ENCODE data around the gene TBL3. TPM values are rescaled to one million over a fixed set of nuclear protein-coding genes. Genes with fewer than 3 reads are reported as not detected.

Gene TBL3
- total and polyA plus RNA-seq, 9 of the 15 experiments (the other 6 are each of a cell fraction or from before 2014, with no cell fraction given), result 0.97 to 117 (median 24.5) TPM

DNA sequence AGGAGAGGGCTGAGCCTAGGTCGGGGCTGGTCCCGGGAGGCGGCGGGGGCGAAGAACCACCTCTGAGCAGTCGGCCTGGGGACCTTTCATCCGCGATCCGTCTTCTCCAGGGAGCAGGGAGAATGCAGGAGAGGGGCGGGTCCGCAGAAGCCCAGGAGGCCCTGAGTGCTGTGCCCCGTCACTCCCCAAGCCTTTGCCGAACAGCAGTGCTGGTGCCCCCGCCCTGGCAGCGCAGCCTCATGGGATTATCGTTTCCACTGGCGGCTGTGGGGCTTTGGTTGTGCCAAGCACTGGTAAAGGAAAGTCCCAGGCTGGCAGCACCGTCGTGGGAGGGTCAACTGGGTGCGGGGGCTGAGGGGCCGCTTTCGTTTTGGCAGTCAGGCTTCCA is 631 bp downstream of the TBL3 start:
- no peak for FAIRE-seq
- no peak for TF ChIP-seq CSDE1 (IDR thresholded peaks at IDR 0.05)
- TF ChIP-seq MBD2 (IDR thresholded peaks at IDR 0.05; ENCODE audit: borderline replicate concordance, low read depth), result no peak
- TF ChIP-seq SIN3A (IDR thresholded peaks at IDR 0.05; ENCODE audit: borderline replicate concordance in 2 of 2, control insufficient read depth in 1 of 2, low read depth in 2 of 2, low read length in 2 of 2), result 0 out of 4 replicates have a peak, but pooled peaks of 1 of the 2 experiments have one; percentile 69
- TF ChIP-seq, protein P1, sequence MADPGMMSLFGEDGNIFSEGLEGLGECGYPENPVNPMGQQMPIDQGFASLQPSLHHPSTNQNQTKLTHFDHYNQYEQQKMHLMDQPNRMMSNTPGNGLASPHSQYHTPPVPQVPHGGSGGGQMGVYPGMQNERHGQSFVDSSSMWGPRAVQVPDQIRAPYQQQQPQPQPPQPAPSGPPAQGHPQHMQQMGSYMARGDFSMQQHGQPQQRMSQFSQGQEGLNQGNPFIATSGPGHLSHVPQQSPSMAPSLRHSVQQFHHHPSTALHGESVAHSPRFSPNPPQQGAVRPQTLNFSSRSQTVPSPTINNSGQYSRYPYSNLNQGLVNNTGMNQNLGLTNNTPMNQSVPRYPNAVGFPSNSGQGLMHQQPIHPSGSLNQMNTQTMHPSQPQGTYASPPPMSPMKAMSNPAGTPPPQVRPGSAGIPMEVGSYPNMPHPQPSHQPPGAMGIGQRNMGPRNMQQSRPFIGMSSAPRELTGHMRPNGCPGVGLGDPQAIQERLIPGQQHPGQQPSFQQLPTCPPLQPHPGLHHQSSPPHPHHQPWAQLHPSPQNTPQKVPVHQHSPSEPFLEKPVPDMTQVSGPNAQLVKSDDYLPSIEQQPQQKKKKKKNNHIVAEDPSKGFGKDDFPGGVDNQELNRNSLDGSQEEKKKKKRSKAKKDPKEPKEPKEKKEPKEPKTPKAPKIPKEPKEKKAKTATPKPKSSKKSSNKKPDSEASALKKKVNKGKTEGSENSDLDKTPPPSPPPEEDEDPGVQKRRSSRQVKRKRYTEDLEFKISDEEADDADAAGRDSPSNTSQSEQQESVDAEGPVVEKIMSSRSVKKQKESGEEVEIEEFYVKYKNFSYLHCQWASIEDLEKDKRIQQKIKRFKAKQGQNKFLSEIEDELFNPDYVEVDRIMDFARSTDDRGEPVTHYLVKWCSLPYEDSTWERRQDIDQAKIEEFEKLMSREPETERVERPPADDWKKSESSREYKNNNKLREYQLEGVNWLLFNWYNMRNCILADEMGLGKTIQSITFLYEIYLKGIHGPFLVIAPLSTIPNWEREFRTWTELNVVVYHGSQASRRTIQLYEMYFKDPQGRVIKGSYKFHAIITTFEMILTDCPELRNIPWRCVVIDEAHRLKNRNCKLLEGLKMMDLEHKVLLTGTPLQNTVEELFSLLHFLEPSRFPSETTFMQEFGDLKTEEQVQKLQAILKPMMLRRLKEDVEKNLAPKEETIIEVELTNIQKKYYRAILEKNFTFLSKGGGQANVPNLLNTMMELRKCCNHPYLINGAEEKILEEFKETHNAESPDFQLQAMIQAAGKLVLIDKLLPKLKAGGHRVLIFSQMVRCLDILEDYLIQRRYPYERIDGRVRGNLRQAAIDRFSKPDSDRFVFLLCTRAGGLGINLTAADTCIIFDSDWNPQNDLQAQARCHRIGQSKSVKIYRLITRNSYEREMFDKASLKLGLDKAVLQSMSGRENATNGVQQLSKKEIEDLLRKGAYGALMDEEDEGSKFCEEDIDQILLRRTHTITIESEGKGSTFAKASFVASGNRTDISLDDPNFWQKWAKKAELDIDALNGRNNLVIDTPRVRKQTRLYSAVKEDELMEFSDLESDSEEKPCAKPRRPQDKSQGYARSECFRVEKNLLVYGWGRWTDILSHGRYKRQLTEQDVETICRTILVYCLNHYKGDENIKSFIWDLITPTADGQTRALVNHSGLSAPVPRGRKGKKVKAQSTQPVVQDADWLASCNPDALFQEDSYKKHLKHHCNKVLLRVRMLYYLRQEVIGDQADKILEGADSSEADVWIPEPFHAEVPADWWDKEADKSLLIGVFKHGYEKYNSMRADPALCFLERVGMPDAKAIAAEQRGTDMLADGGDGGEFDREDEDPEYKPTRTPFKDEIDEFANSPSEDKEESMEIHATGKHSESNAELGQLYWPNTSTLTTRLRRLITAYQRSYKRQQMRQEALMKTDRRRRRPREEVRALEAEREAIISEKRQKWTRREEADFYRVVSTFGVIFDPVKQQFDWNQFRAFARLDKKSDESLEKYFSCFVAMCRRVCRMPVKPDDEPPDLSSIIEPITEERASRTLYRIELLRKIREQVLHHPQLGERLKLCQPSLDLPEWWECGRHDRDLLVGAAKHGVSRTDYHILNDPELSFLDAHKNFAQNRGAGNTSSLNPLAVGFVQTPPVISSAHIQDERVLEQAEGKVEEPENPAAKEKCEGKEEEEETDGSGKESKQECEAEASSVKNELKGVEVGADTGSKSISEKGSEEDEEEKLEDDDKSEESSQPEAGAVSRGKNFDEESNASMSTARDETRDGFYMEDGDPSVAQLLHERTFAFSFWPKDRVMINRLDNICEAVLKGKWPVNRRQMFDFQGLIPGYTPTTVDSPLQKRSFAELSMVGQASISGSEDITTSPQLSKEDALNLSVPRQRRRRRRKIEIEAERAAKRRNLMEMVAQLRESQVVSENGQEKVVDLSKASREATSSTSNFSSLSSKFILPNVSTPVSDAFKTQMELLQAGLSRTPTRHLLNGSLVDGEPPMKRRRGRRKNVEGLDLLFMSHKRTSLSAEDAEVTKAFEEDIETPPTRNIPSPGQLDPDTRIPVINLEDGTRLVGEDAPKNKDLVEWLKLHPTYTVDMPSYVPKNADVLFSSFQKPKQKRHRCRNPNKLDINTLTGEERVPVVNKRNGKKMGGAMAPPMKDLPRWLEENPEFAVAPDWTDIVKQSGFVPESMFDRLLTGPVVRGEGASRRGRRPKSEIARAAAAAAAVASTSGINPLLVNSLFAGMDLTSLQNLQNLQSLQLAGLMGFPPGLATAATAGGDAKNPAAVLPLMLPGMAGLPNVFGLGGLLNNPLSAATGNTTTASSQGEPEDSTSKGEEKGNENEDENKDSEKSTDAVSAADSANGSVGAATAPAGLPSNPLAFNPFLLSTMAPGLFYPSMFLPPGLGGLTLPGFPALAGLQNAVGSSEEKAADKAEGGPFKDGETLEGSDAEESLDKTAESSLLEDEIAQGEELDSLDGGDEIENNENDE (IDR thresholded peaks at IDR 0.05; ENCODE audit: low read depth, low read length), result no peak
- TF ChIP-seq, protein P2, sequence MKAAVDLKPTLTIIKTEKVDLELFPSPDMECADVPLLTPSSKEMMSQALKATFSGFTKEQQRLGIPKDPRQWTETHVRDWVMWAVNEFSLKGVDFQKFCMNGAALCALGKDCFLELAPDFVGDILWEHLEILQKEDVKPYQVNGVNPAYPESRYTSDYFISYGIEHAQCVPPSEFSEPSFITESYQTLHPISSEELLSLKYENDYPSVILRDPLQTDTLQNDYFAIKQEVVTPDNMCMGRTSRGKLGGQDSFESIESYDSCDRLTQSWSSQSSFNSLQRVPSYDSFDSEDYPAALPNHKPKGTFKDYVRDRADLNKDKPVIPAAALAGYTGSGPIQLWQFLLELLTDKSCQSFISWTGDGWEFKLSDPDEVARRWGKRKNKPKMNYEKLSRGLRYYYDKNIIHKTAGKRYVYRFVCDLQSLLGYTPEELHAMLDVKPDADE (conservative IDR thresholded peaks at IDR 0.05; ENCODE audit: control insufficient read depth, low read depth, low read length), result 0 out of 2 replicates have a peak, but pooled peaks have one; percentile 36
- TF ChIP-seq ZBTB7A (IDR thresholded peaks at IDR 0.05; ENCODE audit: borderline replicate concordance, control insufficient read depth, low read depth, low read length), result peak; percentile 67; the same call in 1 of the 2 replicates
- TF ChIP-seq, protein P3, sequence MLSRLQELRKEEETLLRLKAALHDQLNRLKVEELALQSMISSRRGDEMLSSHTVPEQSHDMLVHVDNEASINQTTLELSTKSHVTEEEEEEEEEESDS (CRISPR knock-in tag; IDR thresholded peaks at IDR 0.05), result no peak
- no peak for TF ChIP-seq CEBPB (tag; IDR thresholded peaks at IDR 0.05)

More for the DNA sequence above, 631 bp downstream of the TBL3 start:
- Histone ChIP-seq H3K79me2 (ENCODE audit: control insufficient read depth, insufficient read depth, low read length) (peaks cover 38% of the 10 kb centered on the region), H3K9me3 (replicated peaks; ENCODE audit: control insufficient read depth, insufficient read depth, low read depth, low read length) (no peaks in the 10 kb centered on the region), H3K36me3 (ENCODE audit: control insufficient read depth, insufficient read depth, low read length) (peaks cover 42% of the 10 kb centered on the region; the same call in 2 of the 3 replicates), H3K27me3 (ENCODE audit: control insufficient read depth in 2 of 2, insufficient read depth in 2 of 2, low read length in 2 of 2) (no peaks in the 10 kb centered on the region), H4K20me1 (replicated peaks; ENCODE audit: control insufficient read depth, insufficient read depth, low read length) (no peaks in the 10 kb centered on the region), H3K9ac (ENCODE audit: insufficient read depth in 1 of 2, low read depth in 2 of 2, low read length in 2 of 2) (peak overlapping the region; percentile 90 to 99), H3K4me3 (peak overlapping the region; percentile 100), H3K4me1 (replicated peaks in 1 of 2; ENCODE audit: control insufficient read depth in 2 of 2, insufficient read depth in 2 of 2, low read length in 2 of 2) (peaks cover 7 to 70% of the 10 kb centered on the region in 2 experiments; a peak in 4 of 5 replicates), H2AFZ (ENCODE audit: low read depth, low read length) (0 out of 2 replicates have a peak overlapping the region, but pooled peaks have one; percentile 68), H3K4me2 (ENCODE audit: insufficient read depth, low read length) (peak overlapping the region; percentile 91), H3K9me1 (ENCODE audit: control insufficient read depth, insufficient read depth, low read length) (peaks cover 3% of the 10 kb centered on the region), H3K27ac (ENCODE audit: extremely low read depth, low read depth, low read length) (peak overlapping the region; percentile 84)
- DNase-seq (ENCODE audit: extremely low read depth in 1 of 4, low spot score in 3 of 4) (peak in 1 of 4 experiments; percentile 46), ATAC-seq (peak; percentile 61)
- intact Hi-C loops (cut with micrococcal nuclease), result no loop called here
- CTCF ChIA-PET (ENCODE audit: low intra/inter-chr PET ratio), result no interaction called here
- under 1% methylated on average over 22 of the region's 22 CpGs for WGBS (ENCODE audit: insufficient coverage, low coverage, missing lambda C conversion rate)
- POLR2A ChIA-PET, result interaction anchor here (1.0 to 2.2 kb wide), 7 partner anchors 8 to 183 kb away, joined by 3 to 16 read pairs (median 7); partner anchors contain the start of genes GFER, NDUFB10, NOXO1 and RPS2
- BruUV-seq (replicated peaks), result TSS peak; percentile 59
- in situ Hi-C loops (cut with MboI), result no loop called here
